Measurements from ENCODE around the gene GNG4. TPM values are rescaled to one million over a fixed set of nuclear protein-coding genes. Genes with fewer than 3 reads are reported as not detected.

The GNG4 gene
- total RNA-seq, 1 experiment from 2014 or later, result 34.4 TPM

GRCh38 chr1:235625831-235626230, 23.8 kb downstream of the GNG4 start:
- H3K4me3 Mint-ChIP-seq, result no peak overlapping the region
- Histone ChIP-seq H3K4ac (ENCODE audit: low read depth, low read length) (no peak overlapping the region), H2BK15ac (ENCODE audit: low read depth, low read length) (no peak overlapping the region), H2BK5ac (ENCODE audit: insufficient read length, low read length) (no peak overlapping the region), H2AFZ (ENCODE audit: low read length) (no peak overlapping the region), H3K56ac (ENCODE audit: insufficient read length, low read depth, low read length) (no peak overlapping the region), H3K23ac (ENCODE audit: insufficient read length, low read depth, low read length) (no peak overlapping the region), H3K79me2 (ENCODE audit: insufficient read depth, low read length) (peaks cover 5% of the 10 kb centered on the region; the same call in 1 of the 2 replicates), H3K9ac (ENCODE audit: extremely low read depth, insufficient read length, low read length) (no peak overlapping the region), H4K8ac (replicated peaks; ENCODE audit: insufficient read length, low read depth, low read length) (no peak overlapping the region), H3K9me3 (ENCODE audit: control insufficient read depth, low read depth, low read length) (no peaks in the 10 kb centered on the region), H2BK120ac (ENCODE audit: low read depth, low read length, poor library complexity, severe bottlenecking) (no peak overlapping the region), H2BK20ac (ENCODE audit: low read depth, low read length, poor library complexity, severe bottlenecking) (no peak overlapping the region), H3T11ph (ENCODE audit: low read length) (no peak overlapping the region), H3K4me1 (ENCODE audit: insufficient read depth, low read length) (peaks cover 19% of the 10 kb centered on the region), H3K14ac (ENCODE audit: insufficient read depth, low read length) (no peak overlapping the region), H2AK5ac (ENCODE audit: insufficient read length, low read length) (no peak overlapping the region), H4K20me1 (ENCODE audit: control insufficient read depth, insufficient read depth, insufficient read length) (no peaks in the 10 kb centered on the region), H4K5ac (ENCODE audit: insufficient read length, low read depth, low read length) (no peak overlapping the region), H2BK12ac (ENCODE audit: insufficient read length, low read depth, low read length) (no peak overlapping the region), H3K27ac (ENCODE audit: insufficient read length, low read depth, low read length) (no peak overlapping the region), H3K27me3 (ENCODE audit: insufficient read depth, low read length) (no peaks in the 10 kb centered on the region), H4K91ac (ENCODE audit: insufficient read length, low read depth, low read length) (no peak overlapping the region), H3K18ac (ENCODE audit: insufficient read length, low read depth, low read length) (no peak overlapping the region), H3K23me2 (ENCODE audit: insufficient read length, low read depth, low read length, poor library complexity, severe bottlenecking) (no peaks in the 10 kb centered on the region), H3K79me1 (ENCODE audit: insufficient read depth, low read depth, low read length, poor library complexity, severe bottlenecking) (peaks cover 7% of the 10 kb centered on the region), H3K4me2 (ENCODE audit: insufficient read depth, insufficient read length, low read length) (no peak overlapping the region)
- peaks cover 30 to 31% of the 10 kb centered on the region in 2 experiments for H3K4me1 Mint-ChIP-seq
- H3K9me3 Mint-ChIP-seq, result no peaks in the 10 kb centered on the region
- no peak overlapping the region for H3K27ac Mint-ChIP-seq
- no CpG with 5 or more reads among the region's 4 CpGs for WGBS (ENCODE audit: extremely low coverage, insufficient read length, low lambda C conversion rate)
- TF ChIP-seq CTCF (conservative IDR thresholded peaks at IDR 0.05), result no peak
- no peak for DNase-seq
- peaks cover 0 to 5% (median 0%) of the 10 kb centered on the region in 3 experiments; a peak in 1 of 7 replicates for H3K36me3 Mint-ChIP-seq (ENCODE audit: insufficient read depth in 1 of 3, low read depth in 3 of 3)
- H3K27me3 Mint-ChIP-seq (ENCODE audit: low read depth), result no peaks in the 10 kb centered on the region
